ENCODE measurements around the gene NUP214.

The NUP214 gene

GRCh38 chr9:131092548-131093440, 32.6 kb upstream of the NUP214 start:
- TF ChIP-seq ZFX (IDR thresholded peaks at IDR 0.05; ENCODE audit: borderline replicate concordance) (no peak), CTCF (IDR thresholded peaks at IDR 0.05) (no peak)
- no peak overlapping the region for H3K27ac ChIP-seq

GRCh38 chr9:131094015-131094414, 31.4 kb upstream of the NUP214 start:
- no peak for TF ChIP-seq CTCF (IDR thresholded peaks at IDR 0.05)
- TF ChIP-seq ZFX (IDR thresholded peaks at IDR 0.05; ENCODE audit: borderline replicate concordance) = no peak
- H3K27ac ChIP-seq = no peak overlapping the region

GRCh38 chr9:131094622-131095021, 30.8 kb upstream of the NUP214 start:
- no peak overlapping the region for H3K27ac ChIP-seq
- TF ChIP-seq ZFX (IDR thresholded peaks at IDR 0.05; ENCODE audit: borderline replicate concordance) = no peak
- TF ChIP-seq CTCF (IDR thresholded peaks at IDR 0.05) = no peak

- H3K27ac ChIP-seq = no peak overlapping the region
- TF ChIP-seq CTCF (IDR thresholded peaks at IDR 0.05) (no peak), ZFX (IDR thresholded peaks at IDR 0.05; ENCODE audit: borderline replicate concordance) (no peak)
These were observed 29.6 kb upstream of the NUP214 start for GRCh38 chr9:131095666-131096268.

GRCh38 chr9:131096269-131097125, 28.9 kb upstream of the NUP214 start, which contains the start of gene AIF1L:
AIF1L (plus strand) TSS chr9:131096531; CDS start chr9:131096630, 99 bp downstream.
- peak within 1 kb of the TSS; percentile 70 for H3K27ac ChIP-seq
- no peak for TF ChIP-seq CTCF (IDR thresholded peaks at IDR 0.05)
- no peak for TF ChIP-seq ZFX (IDR thresholded peaks at IDR 0.05; ENCODE audit: borderline replicate concordance)

GRCh38 chr9:131097126-131097947, 28.0 kb upstream of the NUP214 start:
- TF ChIP-seq ZFX (IDR thresholded peaks at IDR 0.05; ENCODE audit: borderline replicate concordance) (no peak), CTCF (IDR thresholded peaks at IDR 0.05) (no peak)
- peak overlapping the region; percentile 70 for H3K27ac ChIP-seq
